SK-N-SH (cell line): ENCODE results near the gene KBTBD2. TPM values are rescaled to one million over a fixed set of nuclear protein-coding genes. Genes with fewer than 3 reads are reported as not detected.
"Not testable (repeated sequence)": the region's sequence is repeated elsewhere in the genome, so short reads cannot be mapped to it uniquely, and the experiment has no call there.

Experiments used
- CTCF ChIA-PET: fragments of 300-600, 350-600 bp; formaldehyde crosslinking; extraction: SDS; loops from one replicate; lab custom pipeline; 2021; lab: Yijun Ruan, JAX
- POLR2A ChIA-PET: fragments of 350-600 bp; sonication (Branson Sonifier 250); formaldehyde crosslinking; extraction: SDS; loops from one replicate; lab custom pipeline; 2020; ENCODE audit warnings: antibody characterized with exemption, inconsistent platforms; lab: Yijun Ruan, JAX
- DNase-seq: peaks from one replicate; pipeline ENCODE4 v3.0.0; 2012
- H2AFZ ChIP-seq: fragments of 200-600 bp; sonication (generic); 2 replicates; pipeline ENCODE4 v1.8.1; 2016; ENCODE audit warnings: antibody characterized with exemption, mild to moderate bottlenecking, low read depth
- H3F3A ChIP-seq: fragments of 200-600 bp; sonication (generic); replicated peaks from 2 replicates; pipeline ENCODE3; 2016; ENCODE audit warnings: antibody characterized with exemption, mild to moderate bottlenecking; ENCODE audit not compliant: insufficient read depth
- H3K27ac ChIP-seq, 2 experiments: fragments of 200-500 bp in 1 of 2; fragments of 200-600 bp in 1 of 2; sonication (Bioruptor generic) in 1 of 2; sonication (generic), shearing (Covaris generic) in 1 of 2; 2 replicates each; pipeline versions ENCODE4 v1.5.1 to v1.6.1; 2014 to 2016; ENCODE audit warnings: low read depth in 2 of 2, inconsistent platforms in 1 of 2, low read length in 1 of 2, mild to moderate bottlenecking in 1 of 2, mixed read lengths in 1 of 2
- H3K27me3 ChIP-seq: fragments of 200-600 bp; sonication (generic), shearing (Covaris generic); 2 replicates; pipeline ENCODE4 v1.6.1; 2016; ENCODE audit warnings: mixed run types; ENCODE audit not compliant: insufficient read depth
- H3K36me3 ChIP-seq, 2 experiments: fragments of 200-500 bp in 1 of 2; fragments of 200-600 bp in 1 of 2; sonication (Bioruptor generic) in 1 of 2; sonication (generic) in 1 of 2; replicated peaks in 1 of 2; 2 replicates each; pipeline versions ENCODE3 to v1.5.1; 2014 to 2016; ENCODE audit warnings: low read length in 1 of 2, mild to moderate bottlenecking in 1 of 2; ENCODE audit not compliant: insufficient read depth in 2 of 2, control insufficient read depth in 1 of 2
- H3K4me1 ChIP-seq, 2 experiments: fragments of 200-500 bp in 1 of 2; fragments of 200-600 bp in 1 of 2; sonication (Bioruptor generic) in 1 of 2; sonication (generic), shearing (Covaris generic) in 1 of 2; 2 replicates each; pipeline versions ENCODE4 v1.5.1 to v1.6.1; 2014 to 2016; ENCODE audit warnings: low read depth in 1 of 2, low read length in 1 of 2, mixed run types in 1 of 2; ENCODE audit not compliant: insufficient read depth in 2 of 2, control insufficient read depth in 1 of 2
- H3K4me2 ChIP-seq: fragments of 200-600 bp; sonication (generic), shearing (Covaris generic); 2 replicates; pipeline ENCODE4 v1.6.1; 2017; ENCODE audit warnings: mixed run types
- H3K4me3 ChIP-seq, 2 experiments: fragments of 200-500 bp in 1 of 2; fragments of 200-600 bp in 1 of 2; sonication (Bioruptor generic) in 1 of 2; sonication (generic), shearing (Covaris generic) in 1 of 2; 2 replicates each; pipeline versions ENCODE4 v1.5.1 to v1.8.1; 2014 to 2016; ENCODE audit warnings: low read depth in 2 of 2, inconsistent platforms in 1 of 2, low read length in 1 of 2, mild to moderate bottlenecking in 1 of 2, mixed read lengths in 1 of 2, moderate library complexity in 1 of 2
- H3K79me2 ChIP-seq: fragments of 200-600 bp; sonication (generic); 2 replicates; pipeline ENCODE4 v1.8.1; 2017; ENCODE audit warnings: mild to moderate bottlenecking; ENCODE audit not compliant: insufficient read depth
- H3K9ac ChIP-seq: fragments of 200-600 bp; sonication (generic); 2 replicates; pipeline ENCODE4 v1.6.1; 2017; ENCODE audit warnings: mixed run types
- H3K9me2 ChIP-seq: fragments of 200-600 bp; sonication (generic); 2 replicates; pipeline ENCODE4 v1.6.1; 2017; ENCODE audit warnings: mixed run types
- H3K9me3 ChIP-seq: fragments of 200-600 bp; sonication (generic); 2 replicates; pipeline ENCODE4 v1.6.1; 2017; ENCODE audit warnings: mixed run types, mild to moderate bottlenecking, moderate library complexity
- H4K20me1 ChIP-seq: fragments of 200-600 bp; sonication (generic); 2 replicates; pipeline ENCODE4 v1.6.1; 2017; ENCODE audit warnings: mild to moderate bottlenecking, mixed run types; ENCODE audit not compliant: insufficient read depth
- ELF1 ChIP-seq: IDR thresholded peaks from 2 replicates; pipeline ENCODE4 v1.4.0; 2012
- GATA2 ChIP-seq: sonication (generic); formaldehyde crosslinking; IDR thresholded peaks from 2 replicates; pipeline ENCODE4 v1.5.0; 2020; ENCODE audit warnings: mild to moderate bottlenecking, missing genetic modification reagents
- IRF3 ChIP-seq: fragments of 150-350 bp; IDR thresholded peaks from 2 replicates; pipeline ENCODE4 v1.6.1; 2016; ENCODE audit warnings: mild to moderate bottlenecking, low read depth, low read length
- NFIC ChIP-seq: IDR thresholded peaks from 2 replicates; pipeline ENCODE4 v1.4.0; 2012; ENCODE audit warnings: borderline replicate concordance
- RCOR1 ChIP-seq: fragments of 150-350 bp; IDR thresholded peaks from 2 replicates; pipeline ENCODE4 v1.6.1; 2017; ENCODE audit warnings: antibody characterized with exemption, low read length
- SMC3 ChIP-seq: IDR thresholded peaks from 2 replicates; pipeline ENCODE4 v1.6.1; 2012; ENCODE audit warnings: low read depth, low read length, improper control_type of control experiment
- TAF1 ChIP-seq: IDR thresholded peaks from 2 replicates; pipeline ENCODE4 v1.6.1; 2012; ENCODE audit warnings: low read depth, mild to moderate bottlenecking, low read length, moderate library complexity, borderline replicate concordance
- TEAD4 ChIP-seq: IDR thresholded peaks from 2 replicates; pipeline ENCODE4 v1.4.0; 2012; ENCODE audit warnings: mild to moderate bottlenecking, borderline replicate concordance; ENCODE audit not compliant: insufficient read depth
- USF2 ChIP-seq: fragments of 150-350 bp; IDR thresholded peaks from 2 replicates; pipeline ENCODE4 v1.6.1; 2017; ENCODE audit warnings: antibody characterized with exemption, low read length, low read depth, borderline replicate concordance
- ZBTB33 ChIP-seq: IDR thresholded peaks from 2 replicates; pipeline ENCODE4 v1.4.0; 2012; ENCODE audit warnings: low read depth, borderline replicate concordance
- WGBS: methylation state at CpG from one replicate; pipeline ENCODE4 v1.1.6; 2017; ENCODE audit warnings: low lambda C conversion rate; 5-methylcytosine and 5-hydroxymethylcytosine counted together
- polyA plus RNA-seq, 3 experiments: library from polyadenylated mRNA; depleted of rRNA; stranded (reverse); fragments of >200 nt; gene quantifications; 2 replicates each; pipeline ENCODE4 v1.2.3, GENCODE V29; 2012
- TF ChIP-seq, protein P1 (sequence below): IDR thresholded peaks from 2 replicates; pipeline ENCODE4 v1.6.1; 2012; ENCODE audit warnings: mild to moderate bottlenecking, low read depth, low read length, moderate library complexity

KBTBD2 gene
- polyA plus RNA-seq, 1 of the 3 experiments (the other 2 are of a cell fraction) = 23.6 TPM

- TF ChIP-seq, protein P1, sequence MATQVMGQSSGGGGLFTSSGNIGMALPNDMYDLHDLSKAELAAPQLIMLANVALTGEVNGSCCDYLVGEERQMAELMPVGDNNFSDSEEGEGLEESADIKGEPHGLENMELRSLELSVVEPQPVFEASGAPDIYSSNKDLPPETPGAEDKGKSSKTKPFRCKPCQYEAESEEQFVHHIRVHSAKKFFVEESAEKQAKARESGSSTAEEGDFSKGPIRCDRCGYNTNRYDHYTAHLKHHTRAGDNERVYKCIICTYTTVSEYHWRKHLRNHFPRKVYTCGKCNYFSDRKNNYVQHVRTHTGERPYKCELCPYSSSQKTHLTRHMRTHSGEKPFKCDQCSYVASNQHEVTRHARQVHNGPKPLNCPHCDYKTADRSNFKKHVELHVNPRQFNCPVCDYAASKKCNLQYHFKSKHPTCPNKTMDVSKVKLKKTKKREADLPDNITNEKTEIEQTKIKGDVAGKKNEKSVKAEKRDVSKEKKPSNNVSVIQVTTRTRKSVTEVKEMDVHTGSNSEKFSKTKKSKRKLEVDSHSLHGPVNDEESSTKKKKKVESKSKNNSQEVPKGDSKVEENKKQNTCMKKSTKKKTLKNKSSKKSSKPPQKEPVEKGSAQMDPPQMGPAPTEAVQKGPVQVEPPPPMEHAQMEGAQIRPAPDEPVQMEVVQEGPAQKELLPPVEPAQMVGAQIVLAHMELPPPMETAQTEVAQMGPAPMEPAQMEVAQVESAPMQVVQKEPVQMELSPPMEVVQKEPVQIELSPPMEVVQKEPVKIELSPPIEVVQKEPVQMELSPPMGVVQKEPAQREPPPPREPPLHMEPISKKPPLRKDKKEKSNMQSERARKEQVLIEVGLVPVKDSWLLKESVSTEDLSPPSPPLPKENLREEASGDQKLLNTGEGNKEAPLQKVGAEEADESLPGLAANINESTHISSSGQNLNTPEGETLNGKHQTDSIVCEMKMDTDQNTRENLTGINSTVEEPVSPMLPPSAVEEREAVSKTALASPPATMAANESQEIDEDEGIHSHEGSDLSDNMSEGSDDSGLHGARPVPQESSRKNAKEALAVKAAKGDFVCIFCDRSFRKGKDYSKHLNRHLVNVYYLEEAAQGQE = no peak
- TF ChIP-seq SMC3 = no peak
- no peak for TF ChIP-seq RCOR1
- no peak for TF ChIP-seq GATA2 (CRISPR knock-in tag)
- TF ChIP-seq NFIC = no peak
- no peak for TF ChIP-seq ELF1
- no peak for TF ChIP-seq IRF3
Measured at GRCh38 chr7:32868116-32868515, 23.4 kb downstream of the KBTBD2 start (continued).

DNA sequence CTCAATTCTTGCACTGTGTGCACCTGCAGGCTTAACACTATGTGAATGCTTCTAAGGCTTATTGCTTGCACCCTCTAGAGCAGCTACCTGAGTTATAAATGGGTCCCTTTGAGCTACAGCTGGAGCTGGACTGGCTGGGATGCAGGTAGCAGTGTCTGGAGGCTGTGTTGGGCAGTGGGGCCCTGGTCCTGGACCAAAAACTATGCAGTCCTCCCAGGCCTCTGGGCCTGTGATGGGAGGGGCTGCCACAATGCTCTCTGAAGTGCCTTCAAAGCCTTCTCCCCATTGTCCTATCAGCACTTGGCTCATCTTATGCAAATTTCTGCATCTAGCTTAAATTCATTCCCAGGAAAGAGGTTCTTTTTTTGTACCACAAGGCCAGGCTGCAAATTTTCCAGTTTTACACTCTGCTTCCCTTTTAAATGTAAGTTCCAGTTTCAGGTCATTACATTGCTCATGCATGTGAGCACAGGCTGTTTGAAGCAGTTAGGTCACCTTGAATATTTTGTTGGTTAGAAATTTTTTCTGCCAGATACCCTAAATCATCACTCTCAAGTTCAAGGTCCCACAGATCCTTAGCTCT is 26.0 kb downstream of the KBTBD2 start:
- no peaks in the 10 kb centered on the region for H3K4me1 ChIP-seq
- H3K27me3 ChIP-seq = no peaks in the 10 kb centered on the region
- ChIA-PET CTCF (interaction anchor here (0.6 to 4.4 kb wide), 2 partner anchors 19 to 242 kb away, joined by 3 to 34 read pairs; no protein-coding TSS in a partner anchor), POLR2A (no interaction called here)
- no peak overlapping the region for H3K9ac ChIP-seq
- peaks cover 39 to 42% of the 10 kb centered on the region in 2 experiments for H3K36me3 ChIP-seq
- H3K27ac ChIP-seq = no peak overlapping the region
- H4K20me1 ChIP-seq = peaks cover 6% of the 10 kb centered on the region; the same call in 1 of the 2 replicates
- H3K4me3 ChIP-seq = no peak overlapping the region
- no peak overlapping the region for H2AFZ ChIP-seq
- H3K4me2 ChIP-seq = no peak overlapping the region
- TF ChIP-seq NFIC (no peak), TEAD4 (no peak), USF2 (no peak), ZBTB33 (no peak), TAF1 (no peak), GATA2 (CRISPR knock-in tag) (no peak)
- no peaks in the 10 kb centered on the region for H3K9me2 ChIP-seq
- DNase-seq = no peak
- H3K9me3 ChIP-seq = no peaks in the 10 kb centered on the region
- H3K79me2 ChIP-seq = peaks cover 24% of the 10 kb centered on the region
- H3F3A ChIP-seq = peaks cover 6% of the 10 kb centered on the region

- H3K27me3 ChIP-seq, H3F3A ChIP-seq, H3K9me2 ChIP-seq, DNase-seq, H3K9me3 ChIP-seq, H2AFZ ChIP-seq, POLR2A ChIA-PET, H3K4me2 ChIP-seq, CTCF ChIA-PET, H4K20me1 ChIP-seq, H3K4me1 ChIP-seq, H3K9ac ChIP-seq, H3K4me3 ChIP-seq, H3K27ac ChIP-seq: not testable (repeated sequence)
- peaks cover 23 to 26% of the 10 kb centered on the region in 2 experiments for H3K36me3 ChIP-seq
- H3K79me2 ChIP-seq = peaks cover 10% of the 10 kb centered on the region
- WGBS = 100% methylated on average over 1 of the region's 1 CpG
Measured at GRCh38 chr7:32863872-32864271, 27.7 kb downstream of the KBTBD2 start.
